NB4 (cell line): ENCODE measurements around the gene CNTNAP2.

ENCODE experiments used
- MYC ChIP-seq: IDR thresholded peaks from 2 replicates; pipeline ENCODE4 v1.6.1; 2011; ENCODE audit warnings: low read depth, low read length
- POLR2A ChIP-seq: IDR thresholded peaks from 2 replicates; pipeline ENCODE4 v1.6.1; 2011; ENCODE audit warnings: mild to moderate bottlenecking; ENCODE audit not compliant: insufficient read length; ENCODE audit errors: extremely low read depth
- TF ChIP-seq, protein P1 (sequence below): IDR thresholded peaks from one replicate; pipeline ENCODE4 v1.5.1; 2012; ENCODE audit warnings: low read depth, low read length

GRCh38 chr7:148223738-148224137 lies 2107.1 kb downstream of the CNTNAP2 start:
- TF ChIP-seq, protein P1, sequence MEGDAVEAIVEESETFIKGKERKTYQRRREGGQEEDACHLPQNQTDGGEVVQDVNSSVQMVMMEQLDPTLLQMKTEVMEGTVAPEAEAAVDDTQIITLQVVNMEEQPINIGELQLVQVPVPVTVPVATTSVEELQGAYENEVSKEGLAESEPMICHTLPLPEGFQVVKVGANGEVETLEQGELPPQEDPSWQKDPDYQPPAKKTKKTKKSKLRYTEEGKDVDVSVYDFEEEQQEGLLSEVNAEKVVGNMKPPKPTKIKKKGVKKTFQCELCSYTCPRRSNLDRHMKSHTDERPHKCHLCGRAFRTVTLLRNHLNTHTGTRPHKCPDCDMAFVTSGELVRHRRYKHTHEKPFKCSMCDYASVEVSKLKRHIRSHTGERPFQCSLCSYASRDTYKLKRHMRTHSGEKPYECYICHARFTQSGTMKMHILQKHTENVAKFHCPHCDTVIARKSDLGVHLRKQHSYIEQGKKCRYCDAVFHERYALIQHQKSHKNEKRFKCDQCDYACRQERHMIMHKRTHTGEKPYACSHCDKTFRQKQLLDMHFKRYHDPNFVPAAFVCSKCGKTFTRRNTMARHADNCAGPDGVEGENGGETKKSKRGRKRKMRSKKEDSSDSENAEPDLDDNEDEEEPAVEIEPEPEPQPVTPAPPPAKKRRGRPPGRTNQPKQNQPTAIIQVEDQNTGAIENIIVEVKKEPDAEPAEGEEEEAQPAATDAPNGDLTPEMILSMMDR, result no peak
- TF ChIP-seq POLR2A (no peak), MYC (no peak)
